ENCODE results near the gene IL24.

DNA sequence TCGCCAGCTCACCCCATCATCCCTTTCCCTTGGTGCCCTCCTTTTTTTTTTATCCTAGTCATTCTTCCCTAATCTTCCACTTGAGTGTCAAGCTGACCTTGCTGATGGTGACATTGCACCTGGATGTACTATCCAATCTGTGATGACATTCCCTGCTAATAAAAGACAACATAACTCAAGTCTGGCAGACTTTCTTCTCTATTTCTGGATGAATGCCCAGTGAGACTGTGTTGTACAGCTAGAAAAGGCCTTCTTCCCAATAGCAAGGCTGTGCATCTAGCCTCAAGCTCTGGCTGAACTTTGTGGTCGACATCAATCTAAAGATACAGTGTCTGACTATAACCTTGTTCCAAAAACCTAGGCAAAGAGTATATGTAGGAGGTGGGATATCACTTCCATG lies 6.4 kb downstream of the IL24 start:
- TF ChIP-seq JUND (IDR thresholded peaks at IDR 0.05) (no peak), NFIC (IDR thresholded peaks at IDR 0.05; ENCODE audit: borderline replicate concordance) (no peak), TEAD4 (IDR thresholded peaks at IDR 0.05; ENCODE audit: borderline replicate concordance, insufficient read depth) (no peak), EZH2phosphoT487 (IDR thresholded peaks at IDR 0.05; ENCODE audit: borderline replicate concordance, low read depth) (no peak), EP300 (IDR thresholded peaks at IDR 0.05; ENCODE audit: borderline replicate concordance in 1 of 2, low read depth in 1 of 2, low read length in 1 of 2) (no peak), POLR2AphosphoS5 (IDR thresholded peaks at IDR 0.05; ENCODE audit: low read depth, low read length) (no peak), SMC3 (IDR thresholded peaks at IDR 0.05; ENCODE audit: low read depth, low read length) (no peak)
- TF ChIP-seq, protein P1, sequence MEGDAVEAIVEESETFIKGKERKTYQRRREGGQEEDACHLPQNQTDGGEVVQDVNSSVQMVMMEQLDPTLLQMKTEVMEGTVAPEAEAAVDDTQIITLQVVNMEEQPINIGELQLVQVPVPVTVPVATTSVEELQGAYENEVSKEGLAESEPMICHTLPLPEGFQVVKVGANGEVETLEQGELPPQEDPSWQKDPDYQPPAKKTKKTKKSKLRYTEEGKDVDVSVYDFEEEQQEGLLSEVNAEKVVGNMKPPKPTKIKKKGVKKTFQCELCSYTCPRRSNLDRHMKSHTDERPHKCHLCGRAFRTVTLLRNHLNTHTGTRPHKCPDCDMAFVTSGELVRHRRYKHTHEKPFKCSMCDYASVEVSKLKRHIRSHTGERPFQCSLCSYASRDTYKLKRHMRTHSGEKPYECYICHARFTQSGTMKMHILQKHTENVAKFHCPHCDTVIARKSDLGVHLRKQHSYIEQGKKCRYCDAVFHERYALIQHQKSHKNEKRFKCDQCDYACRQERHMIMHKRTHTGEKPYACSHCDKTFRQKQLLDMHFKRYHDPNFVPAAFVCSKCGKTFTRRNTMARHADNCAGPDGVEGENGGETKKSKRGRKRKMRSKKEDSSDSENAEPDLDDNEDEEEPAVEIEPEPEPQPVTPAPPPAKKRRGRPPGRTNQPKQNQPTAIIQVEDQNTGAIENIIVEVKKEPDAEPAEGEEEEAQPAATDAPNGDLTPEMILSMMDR (IDR thresholded peaks at IDR 0.05): no peak
- TF ChIP-seq, protein P2, sequence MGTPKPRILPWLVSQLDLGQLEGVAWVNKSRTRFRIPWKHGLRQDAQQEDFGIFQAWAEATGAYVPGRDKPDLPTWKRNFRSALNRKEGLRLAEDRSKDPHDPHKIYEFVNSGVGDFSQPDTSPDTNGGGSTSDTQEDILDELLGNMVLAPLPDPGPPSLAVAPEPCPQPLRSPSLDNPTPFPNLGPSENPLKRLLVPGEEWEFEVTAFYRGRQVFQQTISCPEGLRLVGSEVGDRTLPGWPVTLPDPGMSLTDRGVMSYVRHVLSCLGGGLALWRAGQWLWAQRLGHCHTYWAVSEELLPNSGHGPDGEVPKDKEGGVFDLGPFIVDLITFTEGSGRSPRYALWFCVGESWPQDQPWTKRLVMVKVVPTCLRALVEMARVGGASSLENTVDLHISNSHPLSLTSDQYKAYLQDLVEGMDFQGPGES (IDR thresholded peaks at IDR 0.05; ENCODE audit: low read depth, low read length): no peak
- TF ChIP-seq, protein P3, sequence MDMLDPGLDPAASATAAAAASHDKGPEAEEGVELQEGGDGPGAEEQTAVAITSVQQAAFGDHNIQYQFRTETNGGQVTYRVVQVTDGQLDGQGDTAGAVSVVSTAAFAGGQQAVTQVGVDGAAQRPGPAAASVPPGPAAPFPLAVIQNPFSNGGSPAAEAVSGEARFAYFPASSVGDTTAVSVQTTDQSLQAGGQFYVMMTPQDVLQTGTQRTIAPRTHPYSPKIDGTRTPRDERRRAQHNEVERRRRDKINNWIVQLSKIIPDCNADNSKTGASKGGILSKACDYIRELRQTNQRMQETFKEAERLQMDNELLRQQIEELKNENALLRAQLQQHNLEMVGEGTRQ (IDR thresholded peaks at IDR 0.05; ENCODE audit: borderline replicate concordance, low read depth, low read length): no peak

Measured in SK-N-SH (cell line).